GM12878 (cell line): ENCODE data around the gene DTX3. TPM values are rescaled to one million over a fixed set of nuclear protein-coding genes. Genes with fewer than 3 reads are reported as not detected.
A peak's percentile ranks its signal among the peaks of the same experiment; 100 is the strongest.

Source experiments
- ATF3 ChIP-seq: IDR thresholded peaks from 2 replicates; pipeline ENCODE4 v1.6.1; 2011; ENCODE audit warnings: low read depth, mild to moderate bottlenecking, low read length, moderate library complexity, borderline replicate concordance; ENCODE audit errors: extremely low read depth
- BMI1 ChIP-seq: fragments of 450-650 bp; IDR thresholded peaks from 2 replicates; pipeline ENCODE4 v1.6.1; 2016; ENCODE audit warnings: mild to moderate bottlenecking, moderate library complexity, borderline replicate concordance
- CREM ChIP-seq: IDR thresholded peaks from 2 replicates; pipeline ENCODE4 v1.6.1; 2014; ENCODE audit warnings: antibody characterized with exemption, low read depth
- EP300 ChIP-seq, 2 experiments: fragments of 150-350 bp in 1 of 2; IDR thresholded peaks; 2 replicates each; pipeline ENCODE4 v1.6.1; 2011 to 2012; ENCODE audit warnings: low read depth in 2 of 2, low read length in 2 of 2, borderline replicate concordance in 1 of 2, improper control_type of control experiment in 1 of 2, inconsistent platforms in 1 of 2; ENCODE audit not compliant: control insufficient read depth in 1 of 2
- EZH2 ChIP-seq: IDR thresholded peaks from 2 replicates; pipeline ENCODE4 v1.6.1; 2012; ENCODE audit warnings: low read depth, mild to moderate bottlenecking, control low read depth, inconsistent platforms, low read length, borderline replicate concordance; ENCODE audit not compliant: control insufficient read depth
- GATAD2B ChIP-seq: fragments of 450-650 bp; conservative IDR thresholded peaks from 2 replicates; pipeline ENCODE4 v1.6.1; 2017; ENCODE audit warnings: low read depth, mild to moderate bottlenecking, moderate library complexity
- HDGF ChIP-seq: fragments of 450-650 bp; IDR thresholded peaks from 2 replicates; pipeline ENCODE4 v1.6.1; 2016; ENCODE audit warnings: antibody characterized with exemption
- JUND ChIP-seq: IDR thresholded peaks from 2 replicates; pipeline ENCODE4 v1.6.1; 2012; ENCODE audit warnings: low read depth, mild to moderate bottlenecking, low read length, improper control_type of control experiment, moderate library complexity
- KAT2A ChIP-seq: conservative IDR thresholded peaks from 2 replicates; pipeline ENCODE4 v1.6.1; 2011; ENCODE audit warnings: low read depth, low read length; ENCODE audit not compliant: control insufficient read depth
- MEF2A ChIP-seq: IDR thresholded peaks from 2 replicates; pipeline ENCODE4 v1.6.1; 2011; ENCODE audit warnings: low read depth, mild to moderate bottlenecking, low read length, moderate library complexity; ENCODE audit not compliant: insufficient read depth
- MEF2B ChIP-seq: fragments of 450-650 bp; IDR thresholded peaks from 2 replicates; pipeline ENCODE4 v1.6.1; 2018; ENCODE audit warnings: mild to moderate bottlenecking, moderate library complexity; ENCODE audit not compliant: partially characterized antibody, poor library complexity, severe bottlenecking
- NKRF ChIP-seq: fragments of 450-650 bp; conservative IDR thresholded peaks from 2 replicates; pipeline ENCODE4 v1.6.1; 2017; ENCODE audit warnings: mild to moderate bottlenecking, moderate library complexity
- RUNX3 ChIP-seq: IDR thresholded peaks from 2 replicates; pipeline ENCODE4 v1.6.1; 2012; ENCODE audit warnings: low read length, inconsistent platforms
- SKIL ChIP-seq: fragments of 450-650 bp; IDR thresholded peaks from 2 replicates; pipeline ENCODE4 v1.6.1; 2017; ENCODE audit warnings: mild to moderate bottlenecking, low read depth, inconsistent platforms; ENCODE audit not compliant: poor library complexity, severe bottlenecking
- SMAD5 ChIP-seq: IDR thresholded peaks from 2 replicates; pipeline ENCODE4 v1.6.1; 2016; ENCODE audit warnings: antibody characterized with exemption, low read depth
- SP1 ChIP-seq: IDR thresholded peaks from one replicate; pipeline ENCODE4 v1.6.1; 2011; ENCODE audit warnings: low read depth, low read length
- TBL1XR1 ChIP-seq: IDR thresholded peaks from 2 replicates; pipeline ENCODE4 v1.6.1; 2012; ENCODE audit warnings: low read depth, low read length, improper control_type of control experiment
- ZBED1 ChIP-seq: IDR thresholded peaks from 2 replicates; pipeline ENCODE4 v1.6.1; 2016; ENCODE audit warnings: borderline replicate concordance
- ZZZ3 ChIP-seq: IDR thresholded peaks from 2 replicates; pipeline ENCODE4 v1.6.1; 2011; ENCODE audit warnings: low read depth; ENCODE audit not compliant: control insufficient read depth, insufficient read length
- polyA plus RNA-seq, 11 experiments: library from polyadenylated mRNA; depleted of rRNA in 4 of 11; unstranded in 6 of 11; stranded (reverse) in 5 of 11; fragments of >200 nt; fragmentation: Nextera tagmentation in 4 of 11; fragmentation: Illumina TruSeq in 1 of 11; extraction: Ambion mirVana in 4 of 11; extraction: Trizol in 1 of 11; gene quantifications; 1 replicate in 1 of 11; 2 replicates in 10 of 11; pipeline versions ENCODE4 v1.2.1 to v1.2.3, GENCODE V29; 2011 to 2016; ENCODE audit warnings: inconsistent platforms in 2 of 11, missing spikeins in 2 of 11, low read depth in 1 of 11
- total RNA-seq, 4 experiments: library from RNA; depleted of rRNA in 3 of 4; stranded (reverse); fragments of >200 nt in 3 of 4; fragmentation: Illumina TruSeq in 1 of 4; extraction: Trizol in 1 of 4; gene quantifications; 2 replicates each; pipeline versions ENCODE4 v1.2.1 to v1.2.3, GENCODE V29; 2013 to 2021
- TF ChIP-seq, protein P1 (sequence below): fragments of 450-650 bp; IDR thresholded peaks from 2 replicates; pipeline ENCODE4 v1.6.1; 2017; ENCODE audit warnings: mild to moderate bottlenecking
- TF ChIP-seq, protein P2 (sequence below): IDR thresholded peaks from 2 replicates; pipeline ENCODE4 v1.6.1; 2011; ENCODE audit warnings: borderline replicate concordance, low read depth, mild to moderate bottlenecking, moderate library complexity, mixed read lengths, low read length; ENCODE audit not compliant: insufficient read depth; ENCODE audit errors: extremely low read length

DTX3 gene
- total and polyA plus RNA-seq, 10 of the 15 experiments (the other 5 are each of a cell fraction or from before 2014, with no cell fraction given): 1.1 to 13.6 (median 5.6) TPM

GRCh38 chr12:57590864-57591781 is 13.5 kb upstream of the DTX3 start, which contains the start of gene PIP4K2C (continued):
- TF ChIP-seq, protein P1, sequence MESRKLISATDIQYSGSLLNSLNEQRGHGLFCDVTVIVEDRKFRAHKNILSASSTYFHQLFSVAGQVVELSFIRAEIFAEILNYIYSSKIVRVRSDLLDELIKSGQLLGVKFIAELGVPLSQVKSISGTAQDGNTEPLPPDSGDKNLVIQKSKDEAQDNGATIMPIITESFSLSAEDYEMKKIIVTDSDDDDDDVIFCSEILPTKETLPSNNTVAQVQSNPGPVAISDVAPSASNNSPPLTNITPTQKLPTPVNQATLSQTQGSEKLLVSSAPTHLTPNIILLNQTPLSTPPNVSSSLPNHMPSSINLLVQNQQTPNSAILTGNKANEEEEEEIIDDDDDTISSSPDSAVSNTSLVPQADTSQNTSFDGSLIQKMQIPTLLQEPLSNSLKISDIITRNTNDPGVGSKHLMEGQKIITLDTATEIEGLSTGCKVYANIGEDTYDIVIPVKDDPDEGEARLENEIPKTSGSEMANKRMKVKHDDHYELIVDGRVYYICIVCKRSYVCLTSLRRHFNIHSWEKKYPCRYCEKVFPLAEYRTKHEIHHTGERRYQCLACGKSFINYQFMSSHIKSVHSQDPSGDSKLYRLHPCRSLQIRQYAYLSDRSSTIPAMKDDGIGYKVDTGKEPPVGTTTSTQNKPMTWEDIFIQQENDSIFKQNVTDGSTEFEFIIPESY: no peak
- 0 out of 2 replicates have a peak, but pooled peaks have one; percentile 21 for TF ChIP-seq SMAD5
- TF ChIP-seq SP1: peak; percentile 73
- TF ChIP-seq NKRF: peak; percentile 94
- no peak for TF ChIP-seq KAT2A
- TF ChIP-seq EZH2: no peak
- TF ChIP-seq BMI1: no peak
- no peak for TF ChIP-seq JUND
- TF ChIP-seq, protein P2, sequence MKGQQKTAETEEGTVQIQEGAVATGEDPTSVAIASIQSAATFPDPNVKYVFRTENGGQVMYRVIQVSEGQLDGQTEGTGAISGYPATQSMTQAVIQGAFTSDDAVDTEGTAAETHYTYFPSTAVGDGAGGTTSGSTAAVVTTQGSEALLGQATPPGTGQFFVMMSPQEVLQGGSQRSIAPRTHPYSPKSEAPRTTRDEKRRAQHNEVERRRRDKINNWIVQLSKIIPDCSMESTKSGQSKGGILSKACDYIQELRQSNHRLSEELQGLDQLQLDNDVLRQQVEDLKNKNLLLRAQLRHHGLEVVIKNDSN: peak; percentile 97
- TF ChIP-seq GATAD2B: peak; percentile 96
- 0 out of 2 replicates have a peak, but pooled peaks have one; percentile 3 for TF ChIP-seq RUNX3
- peak; percentile 28; the same call in 1 of the 2 replicates for TF ChIP-seq CREM
- no peak for TF ChIP-seq ZBED1
- TF ChIP-seq ATF3: peak; percentile 74; the same call in 1 of the 2 replicates
- TF ChIP-seq MEF2A: no peak
- TF ChIP-seq ZZZ3: no peak
- peak; percentile 32; the same call in 1 of the 2 replicates for TF ChIP-seq TBL1XR1
- no peak for TF ChIP-seq HDGF
- TF ChIP-seq MEF2B: no peak
- no peak for TF ChIP-seq EP300 (IDR thresholded peaks at IDR 0.05; ENCODE audit: borderline replicate concordance in 1 of 2, control insufficient read depth in 1 of 2, low read depth in 2 of 2, low read length in 2 of 2)
- TF ChIP-seq SKIL: no peak
